Heart right ventricle (tissue), 16 donors: ENCODE measurements around the gene GRXCR1. TPM values are rescaled to one million over a fixed set of nuclear protein-coding genes. Genes with fewer than 3 reads are reported as not detected.

Experiments used
- ATAC-seq, 8 donors: fragments of 200-7000 bp; cut with Tn5 transposase; one replicate each; pipeline ENCODE4 v1.9.1; 2020; ENCODE audit warnings: mild to moderate bottlenecking in 8 of 8, moderate library complexity in 8 of 8, moderate number of reproducible peaks in 1 of 8
- DNase-seq, 2 donors: peaks; one replicate each; pipeline ENCODE4 v3.0.0-alpha.2; 2020
- H3K27ac ChIP-seq, 10 donors: fragments of 200-600 bp; sonication (generic) in 2 of 10; one replicate each; pipeline versions ENCODE4 v1.5.0 to v1.8.0; 2020 to 2022; ENCODE audit warnings: mild to moderate bottlenecking in 3 of 10
- H3K27me3 ChIP-seq, 7 donors: fragments of 200-600 bp; one replicate each; pipeline ENCODE4 v1.8.0; 2021 to 2022; ENCODE audit warnings: mild to moderate bottlenecking in 2 of 7
- H3K36me3 ChIP-seq, 9 donors: fragments of 200-600 bp; sonication (generic) in 1 of 9; one replicate each; pipeline versions ENCODE4 v1.5.0 to v1.8.0; 2020 to 2022; ENCODE audit warnings: mild to moderate bottlenecking in 2 of 9
- H3K4me1 ChIP-seq, 9 donors: fragments of 200-600 bp; sonication (generic) in 1 of 9; one replicate each; pipeline versions ENCODE4 v1.5.0 to v1.8.0; 2020 to 2022; ENCODE audit warnings: mild to moderate bottlenecking in 4 of 9
- H3K4me3 ChIP-seq, 10 donors: fragments of 200-600 bp; sonication (generic) in 2 of 10; one replicate each; pipeline versions ENCODE4 v1.5.0 to v1.8.0; 2020 to 2022; ENCODE audit warnings: mild to moderate bottlenecking in 7 of 10, moderate library complexity in 2 of 10
- H3K9me3 ChIP-seq, 11 donors: fragments of 200-600 bp in 10 of 11; sonication (generic) in 2 of 11; one replicate each; pipeline versions ENCODE4 v1.5.0 to v1.8.0; 2013 to 2022; ENCODE audit warnings: mild to moderate bottlenecking in 2 of 11, control low read depth in 1 of 11, moderate library complexity in 1 of 11
- CTCF ChIP-seq, 9 donors: fragments of 200-600 bp; sonication (generic) in 2 of 9; IDR thresholded peaks; one replicate each; pipeline versions ENCODE4 v1.5.0 to v1.8.0; 2021 to 2022; ENCODE audit warnings: antibody characterized with exemption in 9 of 9, mild to moderate bottlenecking in 5 of 9, moderate library complexity in 1 of 9
- WGBS, 2 donors: extraction: QIAGEN DNeasy Blood & Tissue Kit; methylation state at CpG; one replicate each; pipeline ENCODE4 v1.1.7; 2013; ENCODE audit warnings: inconsistent platforms in 1 of 2; 5-methylcytosine and 5-hydroxymethylcytosine counted together
- intact Hi-C, 10 donors: fragments of 100-400 bp; cut with DNase I; formaldehyde crosslinking; loops; one replicate each; pipeline versions ENCODE4 v1.11.1 to v1.14.2; 2022
- polyA plus RNA-seq, 2 donors: library from polyadenylated mRNA; stranded (reverse); fragments of 200-250 nt; gene quantifications; one replicate each; pipeline ENCODE4 v1.2.3, GENCODE V29; 2013
- total RNA-seq, 10 donors: library from RNA; stranded (reverse); fragmentation: NEBNext Ultra II Directional in 3 of 10; extraction: Animal tissue kit (Norgen Biotek cat#: 25700) in 3 of 10; gene quantifications; one replicate each; pipeline versions ENCODE4 v1.2.1 to v1.2.4, GENCODE V29; 2021 to 2023
- donor health status: Arrhythmogenic right ventricular cardiomyopathy.
- donor health status: ischemic (EF 13 %, LVEDD 7.1; RV severe dilation, severe dysfunction).
- donor health status: healthy with polysubstance abuse.
- donor health status: DM: no; HTN: yes; CAD: no.
- donor health status: DM: no; HTN: no; CAD: no.
- donor health status: ischemic (EF 25% LVEDD 6.9; RV normal size, moderate dysfunction).
- donor health status: ischemic (EF 25% LVEDD 5.7; RV mildly dilated, moderate dysfunction).
- donor health status: healthy.
- donor health status: DM: yes; HTN: yes; CAD: no.
- donor health status: Ischemic cardiomyopathy.
- donor health status: ischemic (EF 35%, LVEDD 5.7; RV mildly dilated, moderate dysfunction).
- donor health status: nonischemic (EF 11% LVEDD 7.7; RV severe dilation, severe dysfunction).
- donor health status: DM: yes; HTN: yes; CAD: no.
- donor health status: PGD.
- donor health status: ischemic (EF 29% LVEDD 5.4; RV normal size, mild dysfunction).
- donor health status: nonischemic (EF 23%, LVEDD 6.1; RV moderate dilation, normal function).

GRXCR1 gene
- total and polyA plus RNA-seq, 12 donors: not detected

GRCh38 chr4:42855779-42856178 lies 36.7 kb upstream of the GRXCR1 start:
- Histone ChIP-seq H3K4me3 (no peak overlapping the region), H3K4me1 (no peaks in the 10 kb centered on the region), H3K27ac (no peak overlapping the region), H3K9me3 (peaks cover 0 to 4% (median 0%) of the 10 kb centered on the region in 11 donors), H3K27me3 (peaks cover 0 to 6% (median 0%) of the 10 kb centered on the region in 7 donors), H3K36me3 (no peaks in the 10 kb centered on the region)
- no peak for ATAC-seq
- intact Hi-C loops: no loop called here
- TF ChIP-seq CTCF (IDR thresholded peaks at IDR 0.05): no peak
- no peak for DNase-seq

DNA sequence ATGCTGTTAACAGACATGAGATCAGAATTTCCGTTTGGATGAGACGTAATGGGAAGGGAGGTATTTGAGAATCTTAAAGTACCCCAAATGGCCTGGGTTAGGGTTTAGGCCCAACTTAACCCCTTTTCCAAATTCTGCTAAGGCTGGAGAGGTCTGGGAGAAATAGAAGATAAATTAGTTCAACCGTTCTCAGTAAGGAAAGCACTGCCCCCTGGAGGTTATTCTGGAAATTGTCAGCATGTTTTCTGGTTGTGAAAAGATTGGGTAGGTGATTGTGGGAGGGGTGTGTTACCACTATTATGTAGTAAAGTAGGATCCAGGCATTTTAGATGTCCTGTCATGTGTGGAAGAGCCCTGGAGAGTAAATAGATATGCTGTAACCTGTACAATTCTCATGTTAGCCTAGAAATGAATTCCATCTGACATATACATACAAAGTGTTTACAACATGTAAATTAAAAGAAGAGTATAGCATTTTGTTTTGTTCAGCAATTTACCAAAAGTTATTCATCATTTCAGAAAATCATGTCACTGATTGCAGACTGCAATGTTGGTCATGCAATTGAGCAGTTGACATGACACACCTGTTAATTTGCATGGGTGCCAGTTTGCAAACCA lies 26.8 kb upstream of the GRXCR1 start:
- peak; percentile 50 to 82 (median 73) for TF ChIP-seq CTCF (IDR thresholded peaks at IDR 0.05)
- ATAC-seq: no peak

DNA sequence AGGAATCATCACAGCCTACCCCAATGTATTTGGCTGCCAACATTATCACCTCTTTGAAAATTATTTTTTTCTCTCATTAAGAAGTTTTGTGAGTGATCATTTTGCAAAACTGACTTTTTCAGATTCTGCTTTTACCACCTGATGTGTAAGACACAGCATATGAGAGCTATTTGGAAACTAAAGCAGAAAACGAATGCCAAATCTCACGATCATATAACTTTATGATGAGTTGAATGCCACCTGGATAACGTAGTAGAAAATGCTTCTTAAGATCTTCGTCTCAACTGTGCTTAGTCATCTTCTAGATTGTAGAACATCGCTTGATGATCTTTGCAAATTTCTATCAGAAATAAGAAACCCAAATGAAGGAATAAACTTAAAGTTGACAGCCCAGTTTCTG lies 21.3 kb upstream of the GRXCR1 start:
- Histone ChIP-seq H3K4me3 (no peak overlapping the region), H3K36me3 (no peaks in the 10 kb centered on the region), H3K27me3 (peaks cover 0 to 18% (median 0%) of the 10 kb centered on the region in 7 donors), H3K27ac (no peak overlapping the region), H3K4me1 (peaks cover 0 to 9% (median 0%) of the 10 kb centered on the region in 9 donors), H3K9me3 (no peaks in the 10 kb centered on the region)
- intact Hi-C loops: no loop called here
- no peak for ATAC-seq
- no peak for TF ChIP-seq CTCF (IDR thresholded peaks at IDR 0.05)
- WGBS, 2 donors: 66 to 67% methylated on average over 5 of the region's 5 CpGs
- no peak for DNase-seq

More for the DNA sequence above, 26.8 kb upstream of the GRXCR1 start:
- Histone ChIP-seq H3K9me3 (no peaks in the 10 kb centered on the region), H3K4me1 (no peaks in the 10 kb centered on the region), H3K27me3 (peaks cover 0 to 13% (median 5%) of the 10 kb centered on the region in 7 donors), H3K4me3 (no peak overlapping the region), H3K36me3 (no peaks in the 10 kb centered on the region), H3K27ac (no peak overlapping the region)
- intact Hi-C loops: loop anchor here in 9 of 10 donors (1.0 to 10.0 kb wide), 4 partner anchors 296 to 581 kb away; no protein-coding TSS in a partner anchor
- 11 to 12% methylated on average over 3 of the region's 3 CpGs for WGBS, 2 donors
- DNase-seq: peak in 1 of 2 donors; percentile 32

- peaks cover 0 to 18% (median 0%) of the 10 kb centered on the region in 7 donors for H3K27me3 ChIP-seq
- H3K4me3 ChIP-seq: no peak overlapping the region
- no peaks in the 10 kb centered on the region for H3K36me3 ChIP-seq
- H3K27ac ChIP-seq: no peak overlapping the region
- DNase-seq (no peak), ATAC-seq (peak in 1 of 8 donors; percentile 33)
- TF ChIP-seq CTCF (IDR thresholded peaks at IDR 0.05): no peak
- intact Hi-C loops: no loop called here
- H3K4me1 ChIP-seq: peaks cover 0 to 9% (median 0%) of the 10 kb centered on the region in 9 donors
- 32 to 45% methylated on average over 2 of the region's 2 CpGs for whole genome bisulfite sequencing, 2 donors
- H3K9me3 ChIP-seq: no peaks in the 10 kb centered on the region
Measured at GRCh38 chr4:42871671-42872290, 20.7 kb upstream of the GRXCR1 start.
